HG02884 (cell line): ENCODE data around the gene ALOXE3.
A peak's percentile ranks its signal among the peaks of the same experiment; 100 is the strongest.

Experiments
- ATAC-seq: cut with Tn5 transposase; IDR thresholded peaks from one replicate; pipeline ENCODE4 v1.9.1; 2021; ENCODE audit warnings: mild to moderate bottlenecking, moderate library complexity; ENCODE audit not compliant: unreplicated experiment

Gene ALOXE3

DNA sequence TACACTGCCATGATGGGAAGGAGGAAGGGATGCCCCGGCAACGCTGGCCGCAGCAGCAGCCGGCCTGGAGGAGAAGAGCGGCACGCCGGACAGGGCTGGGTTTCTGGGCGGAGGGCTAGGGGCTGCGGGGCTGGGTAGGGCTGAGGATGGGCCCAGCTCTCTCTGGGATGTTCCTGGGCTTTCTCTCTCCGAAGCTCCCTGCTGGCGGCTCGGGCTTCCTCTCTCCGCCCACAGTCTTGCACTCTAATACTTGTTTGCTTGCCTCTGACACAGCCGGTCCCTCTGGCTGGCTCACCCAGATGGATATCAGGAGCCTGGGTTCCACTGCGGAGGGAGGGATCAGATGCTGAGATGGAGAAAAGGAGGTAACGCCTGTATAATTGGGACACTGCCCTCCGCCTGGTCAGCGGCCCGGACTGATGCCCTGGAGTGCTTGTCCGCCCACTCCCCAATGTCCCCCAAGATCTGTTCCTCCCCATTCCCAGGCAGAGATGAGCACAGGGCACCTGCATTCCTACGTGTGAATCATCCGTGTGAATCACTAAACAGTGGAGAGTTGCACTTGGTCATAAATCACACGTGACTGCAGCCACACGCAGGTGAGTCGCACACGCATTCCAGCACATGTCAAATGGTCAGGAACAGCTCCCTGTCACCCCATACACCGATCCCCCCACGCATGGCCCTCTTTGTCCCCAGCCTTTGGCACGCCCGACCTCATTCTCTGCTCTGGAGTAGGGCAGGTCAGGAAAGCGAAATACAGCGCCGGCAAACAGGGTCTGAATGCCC is at the start of gene ALOXE3:
ALOXE3 (minus strand) TSS at position 535 of the 789 bp plus-strand sequence; CDS start at position 11, 524 bp downstream.
- no peak for ATAC-seq

DNA sequence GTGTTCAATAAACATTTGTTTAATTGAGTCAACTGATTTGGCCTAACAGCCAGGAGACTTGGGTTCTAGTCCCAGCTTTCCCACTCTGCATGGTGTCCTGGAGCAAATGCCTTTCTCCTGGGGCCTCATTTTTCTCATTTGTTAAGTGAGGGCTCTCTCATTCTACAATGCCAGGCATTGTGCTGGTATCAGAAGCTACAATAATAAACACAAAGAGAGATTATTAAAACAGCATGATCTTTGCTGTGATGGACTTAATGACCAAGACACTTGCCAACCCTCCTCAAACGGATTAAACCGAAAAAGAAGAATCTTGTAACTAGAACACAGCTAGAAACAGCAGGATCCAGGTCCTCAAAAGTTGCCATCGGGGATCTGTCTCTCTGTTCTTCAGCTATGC is 49.2 kb upstream of the ALOXE3 start:
- no peak for ATAC-seq

DNA sequence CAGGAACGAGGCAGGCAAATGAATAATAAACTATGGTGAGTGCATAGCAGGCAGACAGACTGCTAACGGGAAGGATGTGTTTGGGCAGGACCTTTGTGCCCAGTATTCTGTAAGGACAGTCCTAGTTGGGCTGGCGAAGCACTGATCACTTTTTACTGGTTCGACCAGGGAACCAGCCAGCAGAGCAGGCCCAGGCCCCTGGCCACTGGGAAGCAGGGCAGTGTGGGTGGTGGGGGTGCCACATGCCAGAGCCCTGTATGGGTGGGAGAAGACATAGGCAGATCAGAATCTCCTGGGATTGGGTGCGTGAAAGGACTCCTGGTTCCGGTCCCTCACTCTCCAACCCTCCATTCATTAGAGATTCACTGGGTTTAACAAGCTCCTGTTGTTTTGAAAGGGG is 48.4 kb upstream of the ALOXE3 start:
- ATAC-seq, result no peak

DNA sequence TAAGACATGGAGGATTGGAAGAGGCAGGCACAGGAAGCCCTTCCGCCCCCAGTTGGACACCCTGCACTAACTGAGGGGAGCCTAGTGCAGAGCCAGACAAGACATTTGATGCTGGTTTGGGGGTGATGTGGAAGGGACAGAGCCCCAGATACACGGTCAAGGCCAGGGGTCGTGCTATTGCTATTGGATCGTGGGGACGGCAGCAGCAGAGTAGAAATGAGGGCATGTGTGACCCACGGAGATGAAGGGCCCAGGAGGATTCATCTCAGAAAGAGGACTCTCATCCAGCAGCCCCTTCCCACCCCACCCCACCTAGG is 46.5 kb upstream of the ALOXE3 start:
- ATAC-seq, result no peak

DNA sequence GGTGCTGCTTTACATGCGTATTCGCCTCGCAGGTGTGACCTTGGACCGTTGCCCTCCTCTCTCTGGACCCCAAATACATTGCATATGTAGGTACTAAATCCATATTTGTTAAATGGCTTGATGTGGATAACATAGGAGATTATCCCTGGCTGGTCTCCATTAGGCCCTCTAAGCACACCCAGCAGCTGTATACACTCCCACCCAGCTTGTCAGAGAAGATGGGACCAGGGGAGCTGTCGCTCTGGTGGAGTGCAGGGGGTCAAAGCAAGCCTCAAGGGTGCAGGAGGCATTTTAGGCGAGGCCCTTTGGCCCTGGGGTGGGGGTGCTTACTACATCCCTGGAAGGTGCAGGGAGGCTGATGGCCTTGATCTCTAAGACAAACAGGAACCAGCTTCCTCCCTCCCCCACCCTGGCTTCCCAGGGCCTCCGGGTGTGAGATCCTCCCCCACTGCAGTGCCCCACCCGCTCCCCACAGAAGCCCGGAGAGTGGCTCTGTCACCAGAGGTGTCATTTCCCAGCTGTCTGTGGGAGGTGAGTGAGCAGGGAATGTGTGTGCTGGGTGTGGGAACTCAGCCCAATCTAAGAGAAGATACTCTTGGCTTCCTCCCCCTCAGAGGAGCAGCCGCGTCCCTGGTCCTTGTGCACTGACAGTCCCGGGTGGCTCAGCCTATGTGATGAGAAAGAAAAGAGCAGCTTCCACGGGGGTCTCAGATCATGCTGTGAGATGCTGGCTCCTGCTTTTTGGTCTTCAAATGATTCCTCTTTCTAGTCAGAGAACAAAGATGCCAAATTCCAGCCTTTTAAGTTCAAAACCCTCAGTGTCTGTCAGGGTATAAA is 45.9 kb upstream of the ALOXE3 start:
- no peak for ATAC-seq

DNA sequence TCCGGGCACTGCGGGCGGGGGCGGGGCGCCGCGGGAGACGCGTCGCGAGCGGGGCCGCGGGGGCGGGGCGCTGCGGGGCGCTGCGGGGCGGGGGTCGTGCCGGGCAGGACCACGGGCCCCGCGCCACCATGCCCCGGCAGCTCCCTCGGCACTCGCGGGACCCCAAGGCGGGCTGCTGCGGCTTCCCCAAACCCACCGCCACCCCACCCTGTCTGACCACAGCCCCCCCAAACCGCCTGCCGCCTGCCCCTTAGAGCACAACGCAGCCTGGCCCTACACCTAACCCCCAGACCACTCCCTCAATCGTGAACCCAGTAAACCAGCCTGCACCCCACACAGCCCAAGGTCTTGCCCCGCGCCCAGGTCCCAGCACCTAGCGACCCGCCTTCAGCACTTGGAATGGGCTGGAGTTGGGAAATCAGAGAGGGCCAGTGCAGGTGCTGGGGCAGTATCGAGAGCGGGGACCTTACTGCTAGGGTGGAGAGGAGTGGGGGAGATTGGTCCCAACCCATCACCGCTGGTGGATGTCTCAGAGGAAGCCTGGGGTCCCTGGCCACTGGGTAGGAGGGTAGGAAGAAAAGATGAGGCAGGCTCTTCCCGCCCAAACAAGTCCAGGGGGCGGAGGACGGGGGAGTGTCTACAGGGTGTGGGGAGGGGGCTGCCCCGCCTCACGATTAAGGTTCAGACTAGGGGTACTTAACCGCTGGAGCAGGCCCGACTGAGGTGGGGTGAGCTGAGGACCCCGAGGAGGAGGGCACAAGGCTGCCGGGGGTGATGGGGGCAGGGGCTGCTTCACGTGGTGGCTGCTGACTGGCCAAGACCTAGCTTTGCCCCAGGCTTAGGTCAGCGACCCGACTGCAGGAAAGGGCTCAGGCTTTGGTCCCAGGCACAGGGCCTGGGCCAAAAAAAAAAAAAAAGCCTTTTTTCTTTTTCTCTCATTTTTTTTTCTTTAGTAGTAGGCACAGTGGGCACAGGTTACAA is 45.0 kb upstream of the ALOXE3 start:
- ATAC-seq, result no peak

DNA sequence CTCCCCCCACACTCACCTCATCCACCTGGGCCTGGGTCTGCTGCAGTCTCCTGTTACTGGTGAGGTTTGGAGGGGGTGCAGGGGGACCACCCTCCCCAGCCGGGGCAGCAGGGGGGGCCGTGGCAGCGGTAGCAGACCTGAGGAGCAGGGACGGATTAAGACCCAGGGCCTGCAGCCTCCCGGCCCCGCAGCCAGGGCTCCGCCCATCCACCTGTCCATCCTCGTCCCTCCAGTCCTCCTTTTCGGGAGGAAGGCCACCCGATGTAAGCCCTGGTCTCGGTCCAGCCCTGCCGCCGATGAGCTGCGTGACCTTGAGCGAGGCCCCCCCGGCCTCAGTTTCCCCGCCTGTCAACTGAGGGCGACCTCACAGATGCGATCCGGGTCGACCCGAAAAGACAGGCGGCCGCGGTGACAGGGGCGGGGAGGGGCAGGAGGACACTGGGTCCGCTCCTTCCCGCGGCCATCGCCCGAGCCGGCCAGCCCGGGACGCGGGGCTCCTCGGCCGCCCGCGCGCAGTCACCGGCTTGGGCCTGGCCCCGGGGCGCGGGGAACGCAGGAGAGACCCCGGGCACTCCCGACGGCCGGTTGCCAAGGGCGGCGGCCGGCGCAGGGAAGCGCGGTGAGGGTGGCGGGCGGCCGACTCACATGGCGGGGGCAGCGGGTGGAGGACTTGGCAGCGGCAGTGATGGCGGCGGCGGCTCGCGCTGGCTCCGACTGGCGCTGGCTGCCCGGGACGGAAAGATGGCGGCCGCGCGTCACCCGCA is 44.1 kb upstream of the ALOXE3 start, which contains the start of gene VAMP2:
VAMP2 (minus strand) TSS at position 716 of the 764 bp plus-strand sequence; CDS start at position 647, 69 bp downstream.
- no peak for ATAC-seq

DNA sequence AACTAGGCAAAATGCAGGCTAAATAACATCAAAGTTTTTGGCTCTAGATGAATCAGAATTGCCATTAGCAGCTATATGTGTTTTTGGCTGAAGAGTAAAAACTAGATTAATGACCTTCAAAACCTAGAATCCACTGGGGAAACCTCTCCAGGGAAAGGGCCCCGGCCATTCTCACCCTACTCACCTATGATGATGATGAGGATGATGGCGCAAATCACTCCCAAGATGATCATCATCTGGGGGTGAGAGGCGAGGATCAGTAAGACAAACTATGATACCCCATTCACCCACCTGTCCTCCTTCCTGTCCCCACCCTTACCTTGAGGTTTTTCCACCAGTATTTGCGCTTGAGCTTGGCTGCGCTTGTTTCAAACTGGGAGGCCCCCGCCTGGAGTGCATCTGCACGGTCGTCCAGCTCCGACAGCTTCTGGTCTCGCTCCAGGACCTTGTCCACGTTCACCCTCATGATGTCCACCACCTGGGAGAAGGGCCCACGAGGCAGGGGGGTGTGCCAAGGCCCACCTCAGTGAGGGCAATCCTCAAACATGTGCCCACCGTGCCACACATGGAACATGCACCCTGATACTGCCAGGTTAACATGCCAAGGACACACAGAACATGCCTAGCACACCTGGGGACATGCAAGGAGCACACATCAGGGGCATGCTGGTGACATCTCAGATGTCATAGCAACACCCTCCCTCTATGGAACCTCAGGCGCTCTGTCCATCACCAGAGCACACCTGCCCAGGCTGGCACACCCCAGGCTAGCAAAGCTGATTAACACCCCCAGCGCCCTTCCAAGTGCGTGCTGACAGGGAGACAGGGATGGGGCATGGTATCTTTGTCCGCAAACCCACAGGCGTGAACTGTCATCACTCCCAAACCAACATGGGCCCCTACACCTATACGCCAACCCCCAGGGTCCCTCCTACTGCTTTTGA is 43.2 kb upstream of the ALOXE3 start:
- no peak for ATAC-seq

DNA sequence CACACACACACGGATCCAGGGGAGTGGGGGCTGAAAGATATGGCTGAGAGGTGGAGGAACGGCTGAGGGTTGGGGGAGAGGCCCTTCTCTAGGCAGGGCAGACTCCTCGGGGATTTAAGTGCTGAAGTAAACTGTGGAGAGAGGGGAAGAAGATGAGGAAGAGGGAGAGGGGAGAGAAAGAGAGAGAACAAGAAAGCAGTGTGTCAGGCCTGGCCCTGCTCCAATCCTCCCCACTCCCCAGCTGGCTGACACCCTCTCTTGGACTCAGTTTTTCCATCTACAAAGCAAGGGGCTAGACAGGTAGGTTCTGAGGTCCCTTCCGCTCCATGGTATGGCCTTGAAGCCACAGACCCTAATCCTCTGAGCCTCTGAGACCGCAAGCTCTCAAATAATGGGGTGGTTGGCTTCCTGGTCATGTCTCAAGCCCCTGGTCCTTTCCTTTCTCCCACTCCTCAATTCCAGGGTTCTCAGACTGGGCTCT is 42.5 kb upstream of the ALOXE3 start:
- no peak for ATAC-seq

DNA sequence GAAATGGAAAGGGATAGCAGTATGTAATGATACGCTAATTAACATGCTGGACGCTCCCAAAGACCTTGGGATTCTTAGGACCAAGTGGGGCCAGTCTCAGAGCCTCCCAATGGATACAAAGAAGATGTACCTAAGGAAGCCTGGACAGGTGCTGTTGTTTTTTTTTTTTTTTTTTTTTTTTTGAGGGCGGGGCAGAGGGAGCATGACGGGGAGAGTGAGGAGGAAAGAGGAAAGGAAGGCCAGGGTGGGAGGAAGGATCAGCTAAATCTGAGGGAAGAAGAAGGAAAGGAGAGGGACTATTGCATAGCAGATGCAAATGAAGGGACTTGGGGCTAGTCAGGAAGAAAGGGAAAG is 41.9 kb upstream of the ALOXE3 start:
- ATAC-seq, result no peak

DNA sequence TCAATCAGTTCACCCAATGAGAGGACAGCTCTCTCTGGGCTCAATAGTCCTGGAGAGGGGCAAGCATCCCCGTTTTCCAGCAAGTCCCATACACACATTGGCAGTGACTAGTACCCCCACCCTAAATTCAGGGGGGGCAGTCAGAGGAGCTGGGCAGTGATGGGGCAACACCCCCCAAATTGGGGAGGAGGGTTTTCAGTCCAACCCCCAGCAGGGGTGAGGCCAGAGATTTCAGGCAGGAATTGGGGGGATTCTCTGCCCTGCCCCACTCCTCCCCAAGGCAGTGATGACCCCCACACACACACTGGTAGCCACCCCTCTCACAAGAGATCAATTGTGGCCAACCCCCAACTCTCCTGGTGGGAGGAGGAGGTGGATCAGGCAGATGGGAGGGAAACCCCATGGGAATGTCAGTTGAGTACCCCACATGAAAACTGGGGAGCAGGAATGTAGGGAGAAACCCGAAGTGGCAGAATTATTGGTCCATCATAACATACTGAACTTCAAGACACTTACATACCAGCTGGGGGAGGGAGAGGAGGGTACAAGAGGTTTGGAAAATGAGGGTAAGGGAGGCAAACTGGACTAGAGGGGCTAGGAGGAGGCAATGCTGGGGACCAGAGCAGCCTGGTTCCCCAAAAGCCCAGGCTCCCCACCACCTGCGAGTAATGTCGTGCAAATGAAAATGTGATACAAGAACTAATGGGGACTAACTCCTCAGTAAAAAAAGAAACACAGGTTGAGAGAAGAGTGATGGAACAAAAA is 41.3 kb upstream of the ALOXE3 start:
- no peak for ATAC-seq

DNA sequence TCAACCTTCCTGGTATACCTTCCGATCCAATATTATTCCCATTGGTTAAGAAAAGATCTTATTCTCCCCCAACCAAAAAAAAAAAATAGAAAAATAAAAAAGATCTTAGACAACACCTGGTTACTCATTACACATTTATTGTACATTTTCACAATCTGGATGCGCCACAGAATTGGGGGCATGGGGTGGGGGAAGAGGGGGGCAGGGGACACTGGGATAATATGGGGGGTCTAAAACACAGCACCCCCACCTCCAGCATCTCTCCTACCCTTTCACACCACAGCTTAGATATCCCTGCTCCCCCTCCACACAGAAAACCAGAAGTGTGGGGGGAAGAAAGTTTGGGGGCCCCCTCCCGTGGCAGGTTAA is 40.7 kb upstream of the ALOXE3 start:
- ATAC-seq, result no peak

DNA sequence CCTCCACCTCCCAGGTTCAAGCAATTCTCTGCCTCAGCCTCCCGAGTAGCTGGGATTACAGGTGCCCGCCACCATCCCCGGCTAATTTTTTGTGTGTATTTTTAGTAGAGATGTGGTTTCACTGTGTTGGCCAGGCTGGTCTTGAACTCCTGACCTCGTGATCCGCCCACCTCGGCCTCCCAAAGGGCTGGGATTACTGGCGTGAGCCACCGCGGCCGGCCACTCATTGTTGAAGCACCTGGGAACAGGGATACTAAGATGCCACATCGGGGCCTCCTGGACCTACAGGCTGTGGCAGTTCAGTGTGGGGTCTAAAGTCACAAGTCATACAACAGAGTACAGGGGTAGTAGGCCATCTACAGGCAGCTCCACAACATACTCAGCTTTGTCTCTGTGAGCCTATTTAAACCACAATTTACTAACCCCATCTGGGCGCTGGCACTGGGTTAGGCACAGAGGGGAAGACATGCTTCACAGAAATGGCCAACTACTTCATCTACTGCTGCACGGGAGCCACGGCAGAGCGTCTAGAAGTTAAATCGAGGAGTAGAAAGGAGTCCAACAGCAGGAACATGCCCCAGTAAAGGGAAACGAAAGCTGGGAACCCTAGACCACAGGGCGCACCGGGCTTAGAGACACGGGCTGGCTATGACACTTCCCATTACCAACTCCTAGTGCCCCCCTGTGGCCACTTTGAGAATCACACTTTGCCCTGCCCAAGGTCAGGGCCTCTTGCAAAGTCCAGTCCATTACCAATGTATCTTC is 40.1 kb upstream of the ALOXE3 start:
- ATAC-seq, result no peak

DNA sequence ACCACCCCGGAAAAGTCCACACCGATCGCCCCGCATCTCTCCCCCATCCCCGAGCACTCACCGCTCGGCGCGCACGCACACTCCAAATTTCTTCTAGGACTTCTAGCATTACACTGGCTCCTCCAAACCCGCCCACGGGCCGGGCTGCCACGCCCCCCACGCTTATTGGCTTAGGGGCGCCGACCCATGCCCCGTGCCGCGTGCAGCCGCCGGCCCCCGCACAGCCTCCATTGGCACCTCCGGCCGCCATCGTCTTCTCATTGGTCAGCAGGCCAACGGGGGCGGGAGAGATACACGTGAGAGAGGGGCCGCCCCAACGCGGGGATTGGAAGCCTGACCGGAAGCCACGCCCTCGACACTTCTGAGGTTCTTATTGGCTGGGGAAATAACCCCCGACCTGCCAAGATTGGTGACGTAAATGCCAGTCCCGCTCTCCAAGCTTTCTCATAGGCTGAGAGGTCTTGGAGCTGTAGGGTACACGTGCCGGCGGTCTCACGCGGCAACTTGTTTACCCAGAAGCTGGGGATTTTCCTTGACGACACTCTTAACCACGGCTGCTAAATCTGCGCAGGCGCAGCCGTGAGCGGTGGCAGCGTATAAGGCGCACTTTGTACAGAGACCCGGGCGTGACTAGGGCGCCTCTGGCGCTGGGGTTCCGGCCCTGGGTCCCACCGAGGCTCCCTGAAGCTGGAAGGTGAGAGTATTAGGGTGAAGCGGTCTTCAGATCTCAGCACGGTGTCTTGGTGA is 38.1 kb upstream of the ALOXE3 start:
- peak; percentile 68 for ATAC-seq

DNA sequence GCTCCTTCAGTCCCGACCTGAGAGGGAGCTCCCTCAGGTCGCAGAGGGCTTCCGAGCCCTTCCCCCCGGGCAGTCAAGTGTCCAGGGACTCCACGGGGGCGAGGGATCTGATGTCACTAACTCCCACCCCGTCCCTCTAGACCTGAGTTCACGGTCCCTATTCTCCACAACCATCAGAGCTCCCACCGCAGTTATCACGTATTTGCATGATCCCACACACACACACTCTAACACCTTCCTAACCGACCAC is 37.6 kb upstream of the ALOXE3 start:
- no peak for ATAC-seq

DNA sequence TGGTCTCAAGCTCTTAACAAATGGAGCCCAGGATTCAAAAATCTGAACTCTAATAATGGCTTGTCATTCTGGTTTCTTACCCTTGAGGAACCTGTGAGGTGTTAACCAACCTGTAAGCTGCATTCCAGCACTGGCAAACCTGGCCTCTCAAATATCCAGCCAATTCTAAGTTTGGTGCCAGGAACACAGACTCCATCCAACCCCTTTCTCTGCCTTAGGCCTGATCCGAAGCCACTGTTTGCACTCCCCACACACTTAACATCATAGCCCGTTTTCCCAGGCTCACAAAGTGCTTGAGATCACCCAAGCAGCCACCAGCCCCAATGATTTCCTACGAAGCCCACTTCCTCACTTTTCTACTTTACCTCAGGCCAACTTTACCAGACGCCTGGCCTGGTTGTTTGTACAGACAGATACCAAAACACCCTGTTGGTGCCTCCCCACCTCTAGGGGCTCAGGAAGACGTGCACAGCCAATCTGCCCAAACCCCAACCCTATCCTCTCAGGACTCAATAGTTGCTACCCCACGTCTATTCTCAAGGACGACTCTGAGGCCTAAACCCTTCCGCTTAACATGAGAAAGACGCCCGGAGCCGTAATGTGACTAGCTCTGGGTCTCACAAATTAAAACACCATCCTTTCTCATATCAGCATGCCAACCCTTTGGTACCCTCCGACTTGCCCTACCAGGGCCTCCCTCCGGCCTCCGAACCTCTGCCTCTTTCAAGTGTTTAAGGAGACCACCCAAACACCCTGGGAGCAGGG is 37.1 kb upstream of the ALOXE3 start:
- no peak for ATAC-seq
